ENCODE results near the gene CDK12. TPM values are rescaled to one million over a fixed set of nuclear protein-coding genes. Genes with fewer than 3 reads are reported as not detected.
"Not testable (repeated sequence)": the region's sequence is repeated elsewhere in the genome, so short reads cannot be mapped to it uniquely, and the experiment has no call there.

CDK12 gene
- total RNA-seq (ENCODE audit: insufficient read depth, low replicate concordance): 19.0 TPM

DNA sequence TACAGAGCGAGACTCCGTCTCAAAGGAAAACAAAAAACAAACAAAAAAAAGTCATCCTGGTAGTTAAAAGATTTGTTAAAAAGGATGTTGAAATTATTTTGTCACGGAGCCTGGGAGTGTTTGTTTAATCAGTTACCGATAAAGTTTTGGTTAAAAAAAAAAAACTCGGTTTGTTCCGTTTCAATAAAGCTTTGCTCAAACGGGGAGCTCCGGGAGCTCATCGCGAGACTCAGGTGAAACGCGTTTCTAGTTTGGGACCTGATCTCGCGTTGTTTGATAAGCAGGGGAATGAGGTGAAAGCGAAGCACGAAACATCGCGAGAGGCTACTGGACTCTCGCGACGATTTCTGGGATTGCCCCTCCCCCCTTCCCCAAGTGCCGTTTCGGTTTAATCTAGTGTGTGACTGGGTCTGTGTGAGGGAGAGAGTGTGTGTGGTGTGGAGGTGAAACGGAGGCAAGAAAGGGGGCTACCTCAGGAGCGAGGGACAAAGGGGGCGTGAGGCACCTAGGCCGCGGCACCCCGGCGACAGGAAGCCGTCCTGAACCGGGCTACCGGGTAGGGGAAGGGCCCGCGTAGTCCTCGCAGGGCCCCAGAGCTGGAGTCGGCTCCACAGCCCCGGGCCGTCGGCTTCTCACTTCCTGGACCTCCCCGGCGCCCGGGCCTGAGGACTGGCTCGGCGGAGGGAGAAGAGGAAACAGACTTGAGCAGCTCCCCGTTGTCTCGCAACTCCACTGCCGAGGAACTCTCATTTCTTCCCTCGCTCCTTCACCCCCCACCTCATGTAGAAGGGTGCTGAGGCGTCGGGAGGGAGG, at the start of gene CDK12:
CDK12 (plus strand) TSS at position 374 of the 813 bp plus-strand sequence. CDS start 586 bp downstream, outside the sequence.
- peak; percentile 99 for DNase-seq (ENCODE audit: low spot score)

DNA sequence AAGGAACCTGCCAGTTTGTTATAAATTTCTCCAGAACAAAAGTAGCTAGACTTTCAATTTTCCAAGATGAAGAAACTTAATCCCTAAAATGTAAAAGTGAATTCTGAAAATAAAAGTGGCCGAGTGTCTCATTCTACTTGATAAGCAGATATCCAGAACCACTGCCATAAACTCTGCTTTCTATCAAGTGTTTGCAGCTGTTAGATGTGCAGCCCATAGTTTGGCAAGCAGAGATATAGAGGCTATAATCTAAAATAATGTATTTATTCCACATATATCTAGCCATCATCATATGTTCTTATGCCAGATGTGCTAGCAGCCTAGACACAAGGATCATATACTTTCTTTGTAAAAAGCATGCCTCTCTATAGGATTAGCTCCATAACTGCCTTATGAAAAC, 45.1 kb upstream of the CDK12 start:
- no peak for DNase-seq (ENCODE audit: low spot score)

DNA sequence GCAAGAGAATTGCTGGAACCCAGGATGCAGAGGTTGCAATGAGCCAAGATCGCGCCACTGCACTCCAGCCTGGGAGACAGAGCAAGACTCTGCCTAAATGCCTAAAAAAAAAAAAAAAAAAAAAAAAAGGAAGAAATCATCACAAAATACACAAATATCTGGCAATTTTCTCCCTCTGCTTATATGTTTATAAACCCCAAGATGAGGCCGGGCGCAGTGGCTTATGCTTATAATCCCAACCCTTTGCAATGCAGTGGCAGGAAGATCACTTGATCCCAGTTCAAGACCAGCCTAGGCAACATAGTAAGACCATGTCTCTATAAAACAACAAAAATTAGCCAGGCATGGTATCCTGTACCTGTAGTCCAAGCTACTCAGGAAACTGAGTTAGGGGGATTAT, 31.7 kb upstream of the CDK12 start:
- no peak for DNase-seq (ENCODE audit: low spot score)

DNA sequence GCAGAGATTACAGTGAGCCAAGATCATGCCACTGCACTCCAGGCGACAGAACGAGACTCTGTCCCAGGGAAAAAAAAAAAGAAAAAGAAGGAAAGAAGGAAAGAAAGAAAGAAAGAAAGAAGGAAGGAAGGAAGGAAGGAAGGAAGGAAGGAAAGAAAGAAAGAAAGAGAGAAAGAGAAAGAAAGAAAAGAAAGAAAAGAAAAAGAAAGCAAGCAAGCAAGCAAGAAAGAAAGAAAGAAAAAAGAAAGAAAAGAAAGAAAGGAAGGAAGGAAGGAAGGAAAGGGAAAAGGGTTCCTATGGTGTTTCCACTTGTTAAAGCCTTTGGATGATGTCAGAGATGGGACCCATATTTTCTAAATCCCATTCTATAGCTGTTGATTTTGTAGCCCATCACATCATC, 21.4 kb upstream of the CDK12 start:
- DNase-seq (ENCODE audit: low spot score): not testable (repeated sequence)

DNA sequence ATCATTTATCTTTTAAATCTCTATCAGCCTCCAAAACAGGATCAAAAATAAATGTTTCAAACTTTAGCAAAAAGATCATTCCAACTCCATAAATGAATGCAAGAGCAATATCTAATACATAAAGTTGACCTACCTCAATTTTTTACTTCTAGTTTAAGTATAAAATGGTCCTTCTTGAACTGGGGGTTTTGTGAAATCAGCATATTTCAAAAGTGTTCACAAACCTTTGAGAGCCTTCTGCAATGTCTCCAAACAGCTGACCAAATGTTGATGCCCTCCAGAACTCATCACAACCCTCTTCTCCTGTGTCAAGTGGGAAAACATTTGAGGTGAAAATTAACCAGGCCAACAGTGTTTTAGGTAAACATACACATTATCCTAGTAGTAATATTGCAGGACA, 18.0 kb upstream of the CDK12 start:
- DNase-seq (ENCODE audit: low spot score): no peak

DNA sequence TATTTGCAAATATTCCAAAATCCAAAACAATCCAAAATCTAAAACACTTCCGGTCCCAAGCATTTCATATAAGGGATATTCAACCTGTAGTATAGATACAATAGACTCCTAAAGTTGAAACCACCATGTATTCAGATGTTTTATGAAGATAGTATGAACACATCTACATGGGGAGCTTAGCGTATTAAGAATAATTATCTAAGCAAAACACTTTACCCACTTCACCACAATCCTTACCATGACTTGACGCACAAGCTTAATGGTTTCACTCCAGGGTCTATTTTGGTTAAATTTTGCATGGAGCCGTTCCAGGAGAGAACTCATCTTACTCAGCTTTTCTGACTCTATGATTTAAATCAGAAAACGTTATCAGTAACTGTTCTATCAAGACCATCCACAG, 13.7 kb upstream of the CDK12 start:
- DNase-seq (ENCODE audit: low spot score): no peak

DNA sequence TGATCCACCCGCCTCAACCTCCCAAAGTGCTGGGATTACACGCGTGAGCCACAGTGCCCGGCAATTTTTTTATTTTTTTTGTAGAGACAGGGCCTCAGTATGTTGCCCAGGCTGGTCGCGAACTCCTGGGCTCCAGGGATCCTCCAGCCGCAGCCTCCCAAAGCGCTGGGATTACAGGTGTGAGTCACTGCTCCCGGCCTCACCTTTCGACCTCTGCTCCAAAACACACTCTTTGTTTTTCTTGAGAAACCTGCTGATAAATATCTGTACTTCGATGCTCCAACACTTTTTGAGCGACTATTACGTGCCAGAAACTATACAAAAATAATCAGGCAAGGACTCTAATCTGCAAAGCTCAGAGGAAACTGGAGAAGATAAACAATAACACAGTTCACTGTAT, 11.2 kb upstream of the CDK12 start:
- DNase-seq (ENCODE audit: low spot score): no peak

DNA sequence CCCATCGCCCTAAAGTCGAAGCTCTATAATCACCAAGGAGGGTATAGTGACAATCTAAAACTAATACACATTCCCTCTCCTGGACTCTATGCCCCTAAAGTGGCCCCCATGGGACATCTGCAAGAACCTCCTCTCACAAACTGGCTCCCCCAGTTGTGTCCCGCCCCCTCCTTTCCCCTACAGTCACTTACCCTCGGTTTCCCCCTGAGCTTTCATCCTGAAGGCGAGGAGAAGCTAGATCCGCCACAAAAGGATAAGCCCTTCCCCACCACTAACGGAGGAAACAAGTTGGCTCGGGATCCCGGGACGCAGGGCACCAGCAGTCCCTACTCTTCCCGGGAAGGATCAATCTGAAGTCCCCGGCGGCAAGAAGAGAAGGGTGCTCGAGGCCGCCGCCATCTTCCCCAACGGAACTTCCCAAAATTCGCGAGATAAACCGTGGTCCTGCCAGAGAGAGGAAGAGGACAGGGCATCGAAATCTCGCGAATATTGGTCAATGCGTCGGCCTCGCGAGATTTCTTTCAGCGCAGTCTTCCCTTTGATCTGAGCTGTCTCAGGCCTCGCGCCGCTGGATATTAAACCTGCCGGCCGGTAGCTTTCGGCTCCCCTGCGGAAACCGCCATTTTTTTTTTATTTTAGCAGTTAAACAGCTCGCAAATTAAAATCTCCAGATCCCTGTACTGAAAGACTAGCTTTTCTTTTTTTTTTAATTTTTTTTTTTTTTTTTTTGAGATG, 10.3 kb upstream of the CDK12 start, which contains the start of gene MED1:
MED1 (minus strand) TSS at position 417 of the 735 bp plus-strand sequence; CDS start at position 216, 201 bp downstream.
- peak; percentile 99 for DNase-seq (ENCODE audit: low spot score)

DNA sequence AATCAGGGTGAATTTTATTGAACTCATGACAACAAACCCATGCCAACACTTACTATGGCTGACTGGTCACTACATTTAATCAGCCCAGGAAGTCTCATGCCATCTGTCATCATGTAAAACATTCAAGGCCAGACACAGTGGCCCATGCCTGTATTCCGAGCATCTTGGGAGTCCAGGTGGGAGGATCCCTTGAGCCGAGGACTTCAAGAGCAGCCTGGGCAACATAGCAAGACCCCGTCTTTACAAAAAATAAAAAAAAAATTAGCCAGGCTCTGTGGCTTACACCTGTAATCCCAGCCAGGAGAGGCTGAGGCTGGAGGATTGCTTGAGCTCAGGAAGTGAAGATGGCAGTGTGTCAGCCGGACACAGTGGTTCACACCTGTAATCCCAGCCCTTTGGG, 5.4 kb upstream of the CDK12 start:
- no peak for DNase-seq (ENCODE audit: low spot score)

DNA sequence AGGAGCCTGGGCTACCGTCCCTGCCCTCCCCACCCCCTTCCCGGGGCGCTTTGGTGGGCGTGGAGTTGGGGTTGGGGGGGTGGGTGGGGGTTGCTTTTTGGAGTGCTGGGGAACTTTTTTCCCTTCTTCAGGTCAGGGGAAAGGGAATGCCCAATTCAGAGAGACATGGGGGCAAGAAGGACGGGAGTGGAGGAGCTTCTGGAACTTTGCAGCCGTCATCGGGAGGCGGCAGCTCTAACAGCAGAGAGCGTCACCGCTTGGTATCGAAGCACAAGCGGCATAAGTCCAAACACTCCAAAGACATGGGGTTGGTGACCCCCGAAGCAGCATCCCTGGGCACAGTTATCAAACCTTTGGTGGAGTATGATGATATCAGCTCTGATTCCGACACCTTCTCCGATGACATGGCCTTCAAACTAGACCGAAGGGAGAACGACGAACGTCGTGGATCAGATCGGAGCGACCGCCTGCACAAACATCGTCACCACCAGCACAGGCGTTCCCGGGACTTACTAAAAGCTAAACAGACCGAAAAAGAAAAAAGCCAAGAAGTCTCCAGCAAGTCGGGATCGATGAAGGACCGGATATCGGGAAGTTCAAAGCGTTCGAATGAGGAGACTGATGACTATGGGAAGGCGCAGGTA, 762 bp downstream of the CDK12 start:
- no peak for DNase-seq (ENCODE audit: low spot score)

DNA sequence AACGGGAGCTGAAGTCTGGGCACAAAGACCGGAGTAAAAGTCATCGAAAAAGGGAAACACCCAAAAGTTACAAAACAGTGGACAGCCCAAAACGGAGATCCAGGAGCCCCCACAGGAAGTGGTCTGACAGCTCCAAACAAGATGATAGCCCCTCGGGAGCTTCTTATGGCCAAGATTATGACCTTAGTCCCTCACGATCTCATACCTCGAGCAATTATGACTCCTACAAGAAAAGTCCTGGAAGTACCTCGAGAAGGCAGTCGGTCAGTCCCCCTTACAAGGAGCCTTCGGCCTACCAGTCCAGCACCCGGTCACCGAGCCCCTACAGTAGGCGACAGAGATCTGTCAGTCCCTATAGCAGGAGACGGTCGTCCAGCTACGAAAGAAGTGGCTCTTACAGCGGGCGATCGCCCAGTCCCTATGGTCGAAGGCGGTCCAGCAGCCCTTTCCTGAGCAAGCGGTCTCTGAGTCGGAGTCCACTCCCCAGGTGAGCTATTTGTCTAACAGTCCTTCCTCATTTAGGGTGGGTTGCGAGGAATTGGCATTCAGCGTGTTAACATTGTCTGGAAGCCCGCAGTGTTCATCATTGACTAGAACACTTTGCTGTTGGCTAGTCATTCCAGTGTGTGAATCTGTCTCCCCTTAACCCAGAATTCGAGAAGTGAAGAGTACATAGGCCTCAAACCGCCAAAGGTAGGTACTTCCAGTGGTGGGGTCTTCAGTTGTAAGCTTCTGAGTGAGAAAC, 1.5 kb downstream of the CDK12 start:
- peak; percentile 8 for DNase-seq (ENCODE audit: low spot score)

DNA sequence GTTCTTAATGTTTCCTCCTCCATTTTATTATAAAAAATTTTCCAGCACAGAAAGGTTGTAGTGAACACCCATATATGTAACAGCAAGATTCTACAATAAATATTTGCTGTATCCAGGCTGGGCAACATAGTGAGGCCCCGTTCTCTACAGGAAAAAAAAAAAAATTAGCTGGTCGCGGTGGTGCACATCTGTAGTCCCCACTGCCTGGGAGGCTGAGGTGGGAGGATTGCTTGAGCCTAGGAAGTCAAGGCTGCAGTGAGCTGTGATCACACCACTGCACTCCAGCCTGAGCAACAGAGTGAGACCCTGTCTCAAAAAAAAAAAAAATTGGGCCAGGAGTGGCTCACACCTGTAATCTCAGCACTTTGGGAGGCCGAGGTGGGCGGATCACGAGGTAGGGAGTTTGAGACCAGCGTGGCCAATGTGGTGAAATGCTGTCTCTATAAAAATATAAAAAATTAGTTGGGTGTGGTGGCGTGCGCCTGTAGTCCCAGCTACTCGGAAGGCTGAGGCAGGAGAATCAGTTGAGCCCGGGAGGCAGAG, 3.4 kb downstream of the CDK12 start:
- not testable (repeated sequence) for DNase-seq (ENCODE audit: low spot score)

DNA sequence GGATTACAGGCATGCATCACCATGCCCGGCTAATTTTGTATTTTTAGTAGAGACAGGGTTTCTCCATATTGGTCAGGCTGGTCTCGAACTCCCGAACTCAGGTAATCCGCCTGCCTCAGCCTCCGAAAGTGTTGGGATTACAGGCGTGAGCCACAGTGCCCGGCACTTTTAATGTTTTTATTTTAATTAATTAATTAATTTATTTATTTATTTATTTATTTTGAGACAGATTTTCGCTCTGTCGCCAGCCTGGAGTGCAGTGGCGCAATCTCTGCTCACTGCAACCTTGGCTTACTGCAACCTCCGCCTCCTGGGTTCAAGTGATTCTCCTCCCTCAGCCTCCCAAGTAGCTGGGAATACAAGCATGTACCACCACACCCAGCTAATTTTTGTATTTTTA, 7.3 kb downstream of the CDK12 start:
- not testable (repeated sequence) for DNase-seq (ENCODE audit: low spot score)

DNA sequence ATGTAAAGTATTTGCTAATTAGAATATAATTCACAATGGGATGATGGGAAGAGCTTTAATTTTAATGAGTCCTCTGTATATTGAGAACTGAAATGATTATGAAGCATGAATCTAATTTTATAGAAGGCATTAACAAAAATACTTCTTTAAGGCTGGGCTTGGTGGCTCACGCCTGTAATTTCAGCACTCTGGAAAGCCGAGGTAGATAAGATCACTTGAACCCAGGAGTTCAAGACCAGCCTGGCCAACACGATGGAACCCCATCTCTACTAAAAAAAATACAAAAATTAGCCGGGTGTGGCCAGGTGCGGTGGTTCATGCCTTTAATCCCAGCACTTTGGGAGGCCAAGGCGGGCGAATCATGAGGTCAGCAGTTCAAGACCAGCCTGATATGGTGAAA, 12.0 kb downstream of the CDK12 start:
- DNase-seq (ENCODE audit: low spot score): no peak

DNA sequence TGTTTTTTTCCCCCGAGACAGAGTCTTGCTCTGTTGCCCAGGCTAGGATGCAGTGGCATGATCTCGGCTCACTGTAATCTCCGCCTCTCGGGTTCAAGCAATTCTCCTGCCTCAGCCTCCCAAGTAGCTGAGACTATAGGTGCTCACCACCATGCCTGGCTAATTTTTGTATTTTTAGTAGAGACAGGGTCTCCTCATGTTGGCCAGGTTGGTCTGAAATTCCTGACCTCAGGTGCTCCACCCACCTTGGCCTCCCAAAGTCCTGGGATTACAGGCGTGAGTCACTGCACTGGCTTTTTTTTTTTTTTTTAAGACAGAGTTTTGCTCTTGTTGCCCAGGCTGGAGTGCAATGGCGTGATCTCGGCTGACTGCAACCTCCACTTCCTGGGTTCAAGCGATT, 18.3 kb downstream of the CDK12 start:
- DNase-seq (ENCODE audit: low spot score): not testable (repeated sequence)

DNA sequence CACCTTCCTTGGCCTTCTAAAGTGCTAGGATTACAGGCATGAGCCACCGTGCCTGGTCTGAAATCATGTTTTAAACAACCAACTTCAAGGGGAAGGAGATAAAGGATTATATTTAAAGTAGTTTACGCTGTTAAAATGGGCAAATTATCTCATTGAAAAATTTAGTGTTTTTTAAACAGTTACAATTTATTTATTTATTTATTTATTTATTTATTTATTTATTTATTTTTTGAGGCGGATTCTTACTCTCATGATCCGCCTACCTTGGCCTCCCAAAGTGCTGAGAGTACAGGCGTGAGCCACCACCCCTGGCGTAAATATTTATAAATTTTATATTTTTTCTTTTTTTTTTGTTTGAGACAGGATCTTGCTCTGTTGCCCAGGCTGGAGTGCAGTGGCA, 22.2 kb downstream of the CDK12 start:
- DNase-seq (ENCODE audit: low spot score): no peak

DNA sequence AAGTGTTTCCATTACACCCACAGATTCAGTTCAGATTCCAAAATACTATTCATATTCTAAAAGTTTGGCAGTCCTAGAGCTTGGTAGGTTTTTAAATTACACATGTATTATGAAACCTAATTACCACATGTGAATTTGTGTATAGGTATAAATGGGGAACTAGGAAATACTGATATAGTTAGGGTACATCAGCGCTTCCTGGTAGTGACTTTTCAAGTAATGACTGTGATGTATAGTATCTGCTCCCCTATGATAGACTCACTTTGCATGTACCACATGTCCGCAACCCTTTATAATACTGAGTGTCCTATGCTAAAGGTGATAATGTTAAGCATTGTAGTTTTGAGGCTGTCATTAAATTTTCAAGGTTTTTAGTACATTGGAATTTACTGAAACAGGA, 22.9 kb downstream of the CDK12 start:
- no peak for DNase-seq (ENCODE audit: low spot score)

DNA sequence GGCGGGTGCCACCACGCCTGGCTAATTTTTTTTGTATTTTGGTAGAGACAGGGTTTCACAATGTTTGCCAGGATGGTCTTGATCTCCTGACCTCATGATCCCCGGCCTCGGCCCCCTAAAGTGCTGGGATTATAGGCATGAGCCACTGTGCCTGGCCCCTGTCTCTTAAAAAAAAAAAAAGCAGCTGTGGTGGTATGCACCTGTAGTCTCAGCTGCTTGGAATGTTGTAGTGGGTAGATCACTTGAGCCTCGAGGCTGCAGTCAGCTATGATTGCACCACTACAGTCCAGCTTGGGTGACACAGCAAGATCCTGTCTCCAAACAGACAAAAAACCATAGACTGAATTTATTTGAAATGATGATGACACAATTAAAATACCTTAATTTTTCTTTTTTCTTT, 24.3 kb downstream of the CDK12 start:
- no peak for DNase-seq (ENCODE audit: low spot score)

DNA sequence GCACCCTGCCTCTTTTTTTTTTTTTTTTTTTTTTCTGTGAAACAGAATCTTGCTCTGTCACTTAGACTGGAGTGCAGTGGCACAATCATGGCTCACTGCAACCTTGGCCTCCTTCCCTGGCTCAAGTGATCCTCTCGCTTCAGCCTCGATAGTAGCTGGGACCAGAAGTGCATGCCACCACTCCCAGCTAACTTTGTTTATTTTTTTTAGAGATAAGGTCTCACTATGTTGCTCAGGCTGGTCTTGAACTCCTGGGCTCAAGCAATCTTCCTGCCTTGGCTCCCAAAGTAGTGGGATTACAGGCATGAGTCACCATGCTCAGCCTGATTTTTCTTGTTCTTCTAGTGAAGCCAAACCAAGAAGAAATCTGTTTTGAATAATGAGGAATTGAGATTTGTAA, 25.0 kb downstream of the CDK12 start:
- DNase-seq (ENCODE audit: low spot score): peak; percentile 22

DNA sequence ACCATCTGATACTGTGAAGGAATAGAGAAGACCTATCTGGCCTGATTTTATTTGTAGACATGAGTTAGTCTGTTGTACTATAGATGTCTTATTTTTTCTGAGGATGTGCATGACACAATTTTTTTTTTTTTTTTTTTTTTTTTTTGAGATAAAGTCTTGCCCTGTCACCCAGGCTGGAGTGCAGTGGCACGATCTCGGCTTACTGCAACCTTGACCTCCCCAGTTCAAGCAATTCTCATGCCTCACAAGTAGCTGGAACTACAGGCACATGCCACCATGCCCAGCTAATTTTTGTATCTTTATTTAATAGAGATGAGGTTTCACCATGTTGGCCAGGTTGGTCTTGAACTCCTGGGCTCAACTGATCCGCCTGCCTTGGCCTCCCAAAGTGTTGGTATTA, 26.2 kb downstream of the CDK12 start:
- DNase-seq (ENCODE audit: low spot score): not testable (repeated sequence)

DNA sequence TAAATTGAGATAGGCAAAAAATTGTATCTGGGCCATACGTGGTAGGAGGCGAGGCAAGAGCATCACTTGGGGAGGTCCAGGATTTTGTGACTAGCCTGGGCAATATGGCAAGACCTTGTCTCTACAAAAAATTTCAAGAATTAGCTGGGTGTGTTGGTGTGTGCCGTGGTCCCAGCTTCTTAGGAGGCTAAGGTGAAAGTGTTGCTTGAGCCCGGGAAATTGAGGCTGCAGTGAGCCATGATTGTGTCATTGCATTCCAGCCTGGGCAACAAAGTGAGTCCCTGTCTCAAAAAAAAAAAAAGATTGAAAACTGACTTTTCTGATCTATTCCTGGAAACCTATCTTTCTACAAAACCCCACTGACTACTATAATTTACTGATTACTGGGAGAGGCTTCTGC, 26.7 kb downstream of the CDK12 start:
- DNase-seq (ENCODE audit: low spot score): no peak
